BE2C (cell line): ENCODE results near the gene GINS3. TPM values are rescaled to one million over a fixed set of nuclear protein-coding genes. Genes with fewer than 3 reads are reported as not detected.

Experiments
- DNase-seq: peaks from one replicate; pipeline ENCODE4 v3.0.0-alpha.2; 2020
- H3K27me3 ChIP-seq: fragments of 250-450 bp; sonication (Bioruptor Pico); 2 replicates; pipeline ENCODE4 v1.5.1; 2020; ENCODE audit warnings: mild to moderate bottlenecking
- H3K36me3 ChIP-seq: fragments of 250-450 bp; sonication (Bioruptor Pico); 2 replicates; pipeline ENCODE4 v1.5.1; 2020; ENCODE audit warnings: mild to moderate bottlenecking
- H3K4me1 ChIP-seq: fragments of 250-450 bp; sonication (Bioruptor Pico); 2 replicates; pipeline ENCODE4 v1.5.1; 2020
- H3K4me3 ChIP-seq: 2 replicates; pipeline ENCODE4 v1.5.1; 2011; ENCODE audit warnings: low read depth, low read length
- H3K9me3 ChIP-seq: fragments of 250-450 bp; sonication (Bioruptor Pico); 2 replicates; pipeline ENCODE4 v1.5.1; 2020
- CTCF ChIP-seq: IDR thresholded peaks from 2 replicates; pipeline ENCODE4 v1.5.1; 2012; ENCODE audit warnings: mild to moderate bottlenecking, low read depth, low read length
- polyA plus RNA-seq: library from polyadenylated mRNA; unstranded; fragments of >200 nt; gene quantifications from one replicate; pipeline ENCODE4 v1.2.1, GENCODE V29; 2012; ENCODE audit warnings: low read depth, missing spikeins; ENCODE audit not compliant: insufficient read length, insufficient read depth

Gene GINS3
- 14.4 TPM for polyA plus RNA-seq

- no peaks in the 10 kb centered on the region for H3K27me3 ChIP-seq
- peaks cover 10% of the 10 kb centered on the region for H3K36me3 ChIP-seq
- no peak for TF ChIP-seq CTCF
- no peaks in the 10 kb centered on the region for H3K9me3 ChIP-seq
- peak; percentile 90 for DNase-seq
- peak within 1 kb of the TSS; percentile 77 for H3K4me3 ChIP-seq
- peaks cover 5% of the 10 kb centered on the region; the same call in 1 of the 2 replicates for H3K4me1 ChIP-seq
These were observed at the start of gene GINS3 for GRCh38 chr16:58392215-58393137. Gene GINS3, plus strand, starts transcription at chr16:58392471. Its CDS starts 131 bp downstream, at chr16:58392602.

- no peaks in the 10 kb centered on the region for H3K9me3 ChIP-seq
- no peaks in the 10 kb centered on the region for H3K36me3 ChIP-seq
- no peak for TF ChIP-seq CTCF
- DNase-seq = no peak
- H3K27me3 ChIP-seq = no peaks in the 10 kb centered on the region
- H3K4me3 ChIP-seq = no peak overlapping the region
- peaks cover 10% of the 10 kb centered on the region for H3K4me1 ChIP-seq
These were observed 48.7 kb upstream of the GINS3 start for GRCh38 chr16:58343562-58343961.

- Histone ChIP-seq H3K27me3 (no peaks in the 10 kb centered on the region), H3K4me1 (peaks cover 16% of the 10 kb centered on the region), H3K36me3 (no peaks in the 10 kb centered on the region), H3K9me3 (no peaks in the 10 kb centered on the region), H3K4me3 (no peak overlapping the region)
- DNase-seq = no peak
- TF ChIP-seq CTCF = no peak
These were observed 46.5 kb upstream of the GINS3 start for GRCh38 chr16:58345574-58346354.

- H3K36me3 ChIP-seq = no peaks in the 10 kb centered on the region
- TF ChIP-seq CTCF = no peak
These were observed 45.4 kb upstream of the GINS3 start for GRCh38 chr16:58346831-58347371.

GRCh38 chr16:58348986-58349385 is 43.3 kb upstream of the GINS3 start:
- Histone ChIP-seq H3K4me3 (no peak overlapping the region), H3K9me3 (no peaks in the 10 kb centered on the region), H3K27me3 (no peaks in the 10 kb centered on the region), H3K4me1 (peaks cover 16% of the 10 kb centered on the region), H3K36me3 (no peaks in the 10 kb centered on the region)
- no peak for TF ChIP-seq CTCF
- peak; percentile 84 for DNase-seq

More at GRCh38 chr16:58346831-58347371, 45.4 kb upstream of the GINS3 start:
- no peak for DNase-seq
- no peaks in the 10 kb centered on the region for H3K9me3 ChIP-seq
- no peaks in the 10 kb centered on the region for H3K27me3 ChIP-seq
- peaks cover 16% of the 10 kb centered on the region for H3K4me1 ChIP-seq
- no peak overlapping the region for H3K4me3 ChIP-seq
